GM21360 (cell line): ENCODE data around the gene MSTN.
"Not testable (repeated sequence)": the region's sequence is repeated elsewhere in the genome, so short reads cannot be mapped to it uniquely, and the experiment has no call there.

Experiments
- ATAC-seq: cut with Tn5 transposase; IDR thresholded peaks from one replicate; pipeline ENCODE4 v1.9.1; 2021; ENCODE audit warnings: mild to moderate bottlenecking, moderate library complexity; ENCODE audit not compliant: unreplicated experiment

Gene MSTN

GRCh38 chr2:190065839-190066238 is 3.3 kb upstream of the MSTN start:
- no peak for ATAC-seq

- no peak for ATAC-seq
These were observed 1.1 kb upstream of the MSTN start for GRCh38 chr2:190063624-190064023.

GRCh38 chr2:190062053-190062452 is 476 bp downstream of the MSTN start:
- no peak for ATAC-seq

GRCh38 chr2:190060626-190061025 is 1.9 kb downstream of the MSTN start:
- no peak for ATAC-seq

- ATAC-seq, result no peak
These were observed 2.5 kb downstream of the MSTN start for GRCh38 chr2:190060019-190060418.

- ATAC-seq, result no peak
These were observed 9.1 kb downstream of the MSTN start for GRCh38 chr2:190053426-190053825.

- no peak for ATAC-seq
These were observed 10.2 kb downstream of the MSTN start for GRCh38 chr2:190052307-190052706.

- ATAC-seq, result no peak
These were observed 11.3 kb downstream of the MSTN start for GRCh38 chr2:190051223-190051622.

GRCh38 chr2:190050001-190050400 is 12.5 kb downstream of the MSTN start:
- no peak for ATAC-seq

- no peak for ATAC-seq
These were observed 17.7 kb downstream of the MSTN start for GRCh38 chr2:190044866-190045265.

GRCh38 chr2:190043441-190043840 is 19.1 kb downstream of the MSTN start:
- ATAC-seq, result no peak

- ATAC-seq, result no peak
These were observed 26.5 kb downstream of the MSTN start for GRCh38 chr2:190036071-190036470.

- not testable (repeated sequence) for ATAC-seq
These were observed 28.1 kb downstream of the MSTN start for GRCh38 chr2:190034417-190034816.

GRCh38 chr2:190031969-190032618 is 30.4 kb downstream of the MSTN start:
- no peak for ATAC-seq

- peak; percentile 58 for ATAC-seq
These were observed 38.7 kb downstream of the MSTN start for GRCh38 chr2:190023860-190024259.

GRCh38 chr2:190020720-190021119 is 41.8 kb downstream of the MSTN start:
- ATAC-seq, result no peak

- no peak for ATAC-seq
These were observed 44.7 kb downstream of the MSTN start for GRCh38 chr2:190017837-190018236.

GRCh38 chr2:190015969-190016368 is 46.6 kb downstream of the MSTN start:
- not testable (repeated sequence) for ATAC-seq
